Stimulated activated CD8-positive, alpha-beta memory T cell treated with anti-CD3 and anti-CD28 coated beads, Interleukin-4, amount 100 ng/mL, for 1 hour (primary cell): ENCODE measurements around the gene HNRNPLL.
"Not testable (repeated sequence)": the region's sequence is repeated elsewhere in the genome, so short reads cannot be mapped to it uniquely, and the experiment has no call there.

ENCODE experiments used
- DNase-seq, 2 donors: peaks; one replicate each; pipeline ENCODE4 v3.0.0-alpha.2; 2020; ENCODE audit warnings: low read depth in 2 of 2, low spot score in 1 of 2

Gene HNRNPLL

DNA sequence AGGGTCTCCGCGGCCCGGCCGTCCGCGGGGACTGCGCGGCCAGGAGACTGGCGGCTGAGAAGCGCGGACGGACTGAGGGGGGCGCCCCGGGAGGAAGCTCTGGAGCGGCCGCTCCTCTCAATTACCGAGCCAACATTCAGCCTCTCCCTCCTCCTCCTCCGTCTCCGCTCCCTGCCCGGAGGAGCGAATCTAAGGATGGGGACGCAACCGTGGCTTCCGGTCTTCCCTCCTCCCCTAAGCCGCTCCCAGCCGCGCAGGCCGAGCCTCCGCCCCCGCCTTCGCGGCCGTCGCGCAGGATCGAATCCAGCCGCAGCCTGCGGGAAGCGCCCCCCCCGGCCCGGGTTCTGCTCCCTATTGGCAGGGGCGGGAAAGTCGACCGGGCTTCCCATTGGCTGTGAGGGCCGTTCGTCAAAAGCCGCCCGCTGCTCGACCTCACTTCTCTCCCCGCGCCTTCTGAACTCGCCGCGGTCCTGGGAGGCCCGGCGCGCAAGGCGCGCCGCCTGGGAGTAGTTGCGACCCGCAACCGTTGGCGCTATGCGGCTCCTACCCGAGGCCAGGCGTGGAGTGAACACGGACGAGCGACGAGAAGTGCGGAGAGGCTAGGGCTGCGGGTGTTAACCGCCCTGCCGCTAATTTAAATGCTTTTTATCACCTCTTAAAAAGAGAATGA, at the start of gene HNRNPLL:
TSS of gene HNRNPLL (minus strand) at position 197 of the 670 bp plus-strand sequence. CDS start 302 bp downstream, outside the sequence.
- DNase-seq, result peak; percentile 80 to 84

DNA sequence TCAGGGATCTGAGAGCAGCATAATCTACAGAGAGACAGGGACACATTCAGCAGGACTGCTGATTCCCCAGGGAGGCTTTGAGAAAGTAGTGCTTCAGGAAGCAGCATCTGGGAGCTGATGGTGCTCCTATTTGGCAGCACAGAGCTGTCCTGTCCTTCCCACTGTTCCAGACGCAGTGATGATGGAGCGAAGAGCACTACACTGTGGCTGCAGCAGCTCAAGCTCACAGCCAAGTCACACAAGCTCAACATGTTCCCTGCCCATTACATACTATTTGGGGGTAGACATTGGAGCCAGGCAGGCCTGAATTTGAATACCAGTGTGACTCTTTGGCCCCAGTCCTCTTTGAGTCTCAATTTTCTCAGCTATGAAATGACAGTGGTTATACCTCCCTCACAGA, 48.0 kb upstream of the HNRNPLL start:
- DNase-seq, result no peak

DNA sequence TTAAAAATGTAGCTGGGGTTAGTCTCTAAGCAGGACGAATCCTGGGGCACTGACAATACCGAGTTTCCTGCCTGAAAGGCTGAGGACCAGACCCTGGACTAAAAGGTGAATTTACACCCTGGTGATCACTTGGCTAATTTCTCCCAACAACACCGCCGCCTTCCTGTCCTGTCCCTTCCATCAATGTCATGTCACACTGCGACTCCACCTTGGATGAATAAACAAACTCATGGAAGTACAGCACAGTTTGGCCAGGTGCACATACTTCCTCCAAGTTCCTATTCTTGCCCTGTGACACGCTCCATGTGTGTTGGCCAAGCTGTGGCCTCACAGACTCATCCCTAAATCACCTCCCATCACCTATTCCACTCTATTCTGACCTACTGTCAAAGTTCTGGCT, 47.3 kb upstream of the HNRNPLL start:
- DNase-seq, result no peak

DNA sequence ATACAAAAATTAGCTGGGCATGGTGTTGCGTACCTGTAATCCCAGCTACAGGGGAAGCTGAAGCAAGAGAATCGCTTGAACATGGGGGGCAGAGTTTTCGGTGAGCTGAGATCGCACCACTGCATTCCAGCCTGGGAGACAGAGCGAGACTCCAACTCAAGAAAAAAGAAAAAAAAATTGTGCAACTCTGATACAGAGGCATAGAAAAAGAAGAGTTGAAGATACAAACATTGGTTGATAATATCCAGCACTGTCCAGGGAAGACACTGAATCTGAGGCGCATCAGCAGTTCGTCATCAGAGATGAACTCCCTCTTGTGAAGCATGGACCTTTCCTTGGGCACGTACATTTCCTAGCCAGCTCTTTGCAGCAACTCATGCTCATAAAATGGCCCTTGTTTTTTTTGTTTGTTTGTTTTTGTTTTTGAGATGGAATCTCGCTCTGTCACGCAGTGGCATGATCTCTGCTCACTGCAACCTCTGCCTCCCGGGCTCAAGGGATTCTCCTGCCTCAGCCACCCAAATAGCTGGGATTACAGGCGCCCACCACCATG, 46.5 kb upstream of the HNRNPLL start:
- no peak for DNase-seq

DNA sequence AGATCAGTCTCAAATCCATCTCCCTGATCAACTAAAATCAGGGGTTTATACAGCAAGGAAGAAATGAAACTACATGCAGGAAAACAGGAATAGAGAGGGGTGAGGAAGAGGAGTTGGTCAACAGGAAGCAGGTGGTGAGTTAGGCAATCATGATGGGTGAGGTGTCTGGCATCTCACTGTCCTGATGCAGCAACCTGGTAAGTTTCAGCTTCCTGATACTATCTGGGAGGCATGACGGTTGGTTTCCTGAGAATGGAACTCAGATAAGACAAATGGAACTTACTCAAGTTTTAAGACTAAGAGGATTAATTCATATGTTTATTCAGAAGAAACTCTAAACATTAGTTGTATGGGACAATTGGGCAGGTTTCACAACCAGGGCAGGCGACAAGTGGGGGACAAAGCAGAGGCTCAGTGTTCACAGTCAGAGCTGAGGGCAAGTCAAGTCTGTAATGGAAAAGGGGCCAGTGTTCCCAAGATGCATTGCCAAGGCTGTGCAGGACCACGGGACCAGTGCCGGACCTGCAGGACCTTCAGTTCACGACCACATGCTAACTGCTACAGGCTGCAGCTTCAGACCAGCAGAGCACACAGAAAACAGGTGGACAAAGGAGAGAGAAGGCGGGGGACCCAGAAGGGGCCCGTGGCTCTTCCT, 45.5 kb upstream of the HNRNPLL start:
- no peak for DNase-seq

DNA sequence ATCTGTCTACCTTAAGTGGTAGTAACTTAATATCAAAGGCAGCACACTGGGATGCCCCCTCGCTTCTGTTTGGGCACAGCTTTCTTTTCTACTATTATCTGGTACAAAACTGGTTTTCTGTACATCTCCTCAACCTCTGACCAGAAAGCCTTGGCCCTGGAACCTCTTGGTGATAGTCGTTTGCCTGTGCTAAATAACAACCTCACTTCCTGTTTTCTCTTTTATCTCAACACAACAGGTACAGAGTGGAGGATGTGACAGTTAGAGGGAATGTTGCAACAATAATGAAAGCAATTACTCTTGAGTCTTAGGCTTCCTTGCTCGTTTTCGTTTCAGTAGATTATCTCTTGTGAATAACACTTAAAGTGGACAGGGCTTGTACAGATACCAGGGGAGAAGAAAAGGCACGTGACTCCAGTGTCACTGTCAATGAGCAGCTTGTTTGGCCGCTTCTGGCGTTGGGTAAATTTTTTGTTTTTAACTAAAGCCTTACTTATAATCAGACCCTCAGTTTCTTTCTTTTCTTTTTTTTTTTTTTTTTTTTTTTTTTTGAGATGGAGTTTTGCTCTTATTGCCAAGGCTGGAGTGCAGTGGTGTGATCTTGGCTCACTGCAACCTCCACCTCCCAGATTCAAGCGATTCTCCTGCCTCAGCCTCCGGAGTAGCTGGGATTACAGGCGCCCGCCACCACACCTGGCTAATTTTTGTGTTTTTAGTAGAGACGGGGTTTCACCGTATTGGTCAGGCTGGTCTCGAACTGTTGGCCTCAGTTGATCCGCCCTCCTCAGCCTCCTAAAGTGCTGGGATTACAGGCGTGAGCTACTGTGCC, 41.2 kb upstream of the HNRNPLL start:
- not testable (repeated sequence) for DNase-seq

GRCh38 chr2:38643021-38643671, 40.4 kb upstream of the HNRNPLL start:
- DNase-seq, result no peak

- DNase-seq, result not testable (repeated sequence)
Measured at GRCh38 chr2:38642373-38643017, 39.8 kb upstream of the HNRNPLL start.

GRCh38 chr2:38636069-38636468, 33.3 kb upstream of the HNRNPLL start:
- DNase-seq, result no peak

- DNase-seq, result no peak
Measured at GRCh38 chr2:38635139-38635538, 32.4 kb upstream of the HNRNPLL start.

GRCh38 chr2:38634684-38635083, 32.0 kb upstream of the HNRNPLL start:
- DNase-seq, result no peak

- DNase-seq, result no peak
Measured at GRCh38 chr2:38633895-38634294, 31.2 kb upstream of the HNRNPLL start.

DNA sequence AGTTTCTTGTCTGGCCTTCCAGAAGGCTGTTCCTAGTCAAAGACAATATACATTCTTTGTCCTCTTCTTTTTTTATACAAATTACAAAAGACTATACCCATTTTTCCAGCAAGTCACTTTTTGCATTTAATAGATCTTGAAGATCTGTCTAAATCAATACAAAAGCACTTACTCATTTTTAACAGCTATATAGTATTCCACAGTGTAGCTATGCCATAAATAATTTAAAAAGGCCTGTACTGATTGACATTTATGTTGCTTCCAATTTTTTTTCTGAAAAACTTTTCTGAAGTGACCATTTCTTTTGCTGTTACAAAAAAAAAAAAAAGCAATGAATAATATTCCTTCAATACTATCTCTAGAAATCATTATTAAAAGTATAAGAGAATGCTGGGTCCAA, 30.3 kb upstream of the HNRNPLL start:
- DNase-seq, result no peak

- DNase-seq, result no peak
Measured at GRCh38 chr2:38631976-38632375, 29.2 kb upstream of the HNRNPLL start.

DNA sequence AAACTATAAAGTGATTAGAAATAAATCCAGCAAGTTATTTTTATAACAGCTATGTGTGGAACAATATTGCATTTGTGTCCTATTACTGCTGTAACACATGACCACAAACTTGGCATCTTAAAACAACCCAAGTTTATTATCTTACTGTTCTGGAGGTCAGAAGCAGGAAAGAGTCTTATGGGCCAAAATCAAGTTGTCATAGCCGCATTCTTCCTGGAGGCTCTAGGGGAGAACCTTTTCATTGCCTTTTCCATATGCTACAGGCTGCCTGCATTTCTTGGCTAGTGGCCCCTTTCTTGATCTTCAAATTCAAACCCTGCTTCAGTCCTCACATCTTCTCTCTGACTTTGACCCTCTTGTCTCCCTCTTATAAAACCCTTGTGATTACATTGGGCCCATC, 27.0 kb upstream of the HNRNPLL start:
- no peak for DNase-seq

- DNase-seq, result no peak
Measured at GRCh38 chr2:38627391-38627790, 24.7 kb upstream of the HNRNPLL start.

DNA sequence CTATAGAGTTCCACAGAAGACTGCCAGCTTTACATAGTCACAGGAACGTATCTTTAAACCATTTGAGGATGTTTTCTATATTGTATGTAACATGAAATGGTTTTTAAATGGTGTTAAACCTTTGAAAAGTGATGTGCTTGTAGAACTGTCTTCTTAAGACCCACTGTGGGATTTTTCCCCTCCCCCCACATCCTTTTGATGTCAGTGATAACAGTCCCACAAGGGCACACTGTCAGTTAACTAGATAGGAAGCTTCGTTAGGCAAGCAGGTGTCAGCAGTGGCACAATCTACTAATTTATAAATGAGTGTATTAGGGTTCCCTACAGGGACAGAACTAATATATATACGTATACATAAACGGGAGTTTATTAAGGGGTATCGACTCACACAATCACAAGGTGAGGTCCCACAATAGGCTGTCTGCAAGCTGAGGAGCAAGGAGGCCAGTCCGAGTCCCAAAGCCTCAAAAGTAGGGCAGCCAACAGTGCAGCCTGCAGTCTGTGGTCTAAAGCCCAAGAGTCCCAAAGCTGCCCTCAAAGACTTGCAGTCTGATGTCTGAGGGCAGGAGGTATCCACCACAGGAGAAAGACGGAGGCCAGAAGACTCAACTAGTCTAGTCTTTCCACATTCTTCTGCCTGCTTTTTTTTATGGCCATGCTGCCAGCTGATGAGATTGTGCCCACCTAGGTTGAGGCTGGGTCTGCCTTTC, 23.8 kb upstream of the HNRNPLL start:
- no peak for DNase-seq

GRCh38 chr2:38622210-38622609, 19.5 kb upstream of the HNRNPLL start:
- no peak for DNase-seq

DNA sequence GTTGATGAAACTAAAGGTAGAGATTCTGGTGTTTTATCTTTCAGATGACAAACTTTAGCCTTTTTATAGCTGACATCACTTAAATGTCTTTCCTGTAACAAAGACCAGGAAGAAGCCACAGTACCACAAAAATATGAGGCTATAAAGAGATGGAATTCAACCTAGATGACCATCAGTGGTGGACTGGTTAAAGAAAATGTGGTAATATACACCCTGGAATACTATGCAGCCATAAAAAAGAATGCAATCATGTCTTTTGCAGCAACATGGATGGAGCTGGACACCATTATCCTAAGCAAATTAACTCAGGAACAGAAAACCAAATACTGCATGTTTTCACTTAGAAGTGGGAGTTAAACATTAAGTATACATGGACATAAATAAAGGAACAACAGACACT, 18.3 kb upstream of the HNRNPLL start:
- DNase-seq, result no peak
